ENCODE measurements around the gene NUP133.

NUP133 gene

DNA sequence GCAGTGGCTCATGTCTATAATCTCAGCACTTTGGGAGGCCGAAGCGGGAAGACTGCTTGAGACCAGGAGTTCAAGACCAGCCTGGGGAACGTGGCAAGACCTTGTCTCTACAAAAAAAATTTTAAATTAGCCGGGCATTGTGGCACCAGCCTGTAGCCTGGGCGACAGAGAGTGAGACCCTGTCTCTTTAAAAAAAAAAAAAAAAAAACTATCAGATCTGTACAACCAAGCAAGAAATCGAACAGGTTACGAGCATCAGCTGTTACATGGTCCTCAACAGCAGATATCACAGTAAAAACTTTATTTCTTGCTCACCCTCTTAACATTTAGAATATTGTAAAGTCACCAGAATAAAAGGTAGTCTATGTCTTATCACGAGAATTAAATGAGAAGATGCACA lies 1.5 kb downstream of the NUP133 start:
- peak overlapping the region; percentile 82 for H3K9ac ChIP-seq (ENCODE audit: low read length)
- no peak overlapping the region for H3K27ac ChIP-seq (ENCODE audit: low read depth, low read length)

DNA sequence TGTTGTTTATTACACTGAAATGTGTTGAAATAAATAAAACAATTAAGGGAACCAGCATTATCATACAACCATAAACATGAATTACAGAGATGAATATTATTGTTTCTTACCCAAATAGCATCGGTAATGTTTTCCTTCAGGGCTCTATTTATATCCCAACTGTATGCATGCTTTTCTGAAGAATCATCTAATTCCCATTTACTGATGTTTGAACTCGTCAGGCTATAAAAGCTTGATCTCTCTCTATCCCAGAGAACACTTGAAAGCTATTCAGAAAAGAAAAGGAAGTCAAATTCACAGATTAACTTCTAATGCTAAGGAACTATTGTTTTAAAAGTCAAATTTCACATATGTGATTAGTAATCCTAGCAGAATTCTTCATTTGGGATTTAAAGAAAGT lies 12.4 kb downstream of the NUP133 start:
- Histone ChIP-seq H3K27ac (ENCODE audit: low read depth, low read length) (no peak overlapping the region), H3K36me3 (ENCODE audit: low read length) (peaks cover 48% of the 10 kb centered on the region), H3K4me2 (ENCODE audit: low read depth, low read length, poor library complexity, severe bottlenecking) (no peak overlapping the region), H3K9me2 (replicated peaks; ENCODE audit: insufficient read depth, low read length) (no peaks in the 10 kb centered on the region), H3K79me2 (ENCODE audit: insufficient read depth, low read length) (no peaks in the 10 kb centered on the region), H3K9me3 (ENCODE audit: insufficient read depth, low read length) (no peaks in the 10 kb centered on the region), H3K9ac (ENCODE audit: low read length) (no peak overlapping the region), H4K20me1 (ENCODE audit: low read depth, low read length) (no peaks in the 10 kb centered on the region), H3K27me3 (ENCODE audit: low read length) (no peaks in the 10 kb centered on the region), H2AFZ (ENCODE audit: low read depth, low read length, severe bottlenecking) (no peak overlapping the region), H3F3A (ENCODE audit: insufficient read depth) (no peaks in the 10 kb centered on the region), H3K4me3 (ENCODE audit: insufficient read depth, low read length, poor library complexity, severe bottlenecking) (no peak overlapping the region)
- TF ChIP-seq, protein P1, sequence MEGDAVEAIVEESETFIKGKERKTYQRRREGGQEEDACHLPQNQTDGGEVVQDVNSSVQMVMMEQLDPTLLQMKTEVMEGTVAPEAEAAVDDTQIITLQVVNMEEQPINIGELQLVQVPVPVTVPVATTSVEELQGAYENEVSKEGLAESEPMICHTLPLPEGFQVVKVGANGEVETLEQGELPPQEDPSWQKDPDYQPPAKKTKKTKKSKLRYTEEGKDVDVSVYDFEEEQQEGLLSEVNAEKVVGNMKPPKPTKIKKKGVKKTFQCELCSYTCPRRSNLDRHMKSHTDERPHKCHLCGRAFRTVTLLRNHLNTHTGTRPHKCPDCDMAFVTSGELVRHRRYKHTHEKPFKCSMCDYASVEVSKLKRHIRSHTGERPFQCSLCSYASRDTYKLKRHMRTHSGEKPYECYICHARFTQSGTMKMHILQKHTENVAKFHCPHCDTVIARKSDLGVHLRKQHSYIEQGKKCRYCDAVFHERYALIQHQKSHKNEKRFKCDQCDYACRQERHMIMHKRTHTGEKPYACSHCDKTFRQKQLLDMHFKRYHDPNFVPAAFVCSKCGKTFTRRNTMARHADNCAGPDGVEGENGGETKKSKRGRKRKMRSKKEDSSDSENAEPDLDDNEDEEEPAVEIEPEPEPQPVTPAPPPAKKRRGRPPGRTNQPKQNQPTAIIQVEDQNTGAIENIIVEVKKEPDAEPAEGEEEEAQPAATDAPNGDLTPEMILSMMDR (IDR thresholded peaks at IDR 0.05; ENCODE audit: insufficient read depth, low read length, poor library complexity, severe bottlenecking) = no peak
- TF ChIP-seq EZH2phosphoT487 (conservative IDR thresholded peaks at IDR 0.05; ENCODE audit: low read length) = no peak

More for the DNA sequence above, 1.5 kb downstream of the NUP133 start:
- Histone ChIP-seq H2AFZ (ENCODE audit: low read depth, low read length, severe bottlenecking) (no peak overlapping the region), H3K9me2 (replicated peaks; ENCODE audit: insufficient read depth, low read length) (no peaks in the 10 kb centered on the region), H3K4me2 (ENCODE audit: low read depth, low read length, poor library complexity, severe bottlenecking) (peak overlapping the region; percentile 84), H3K79me2 (ENCODE audit: insufficient read depth, low read length) (peaks cover 28% of the 10 kb centered on the region), H3F3A (ENCODE audit: insufficient read depth) (no peaks in the 10 kb centered on the region), H3K36me3 (ENCODE audit: low read length) (no peaks in the 10 kb centered on the region; the same call in 1 of the 2 replicates), H3K27me3 (ENCODE audit: low read length) (no peaks in the 10 kb centered on the region), H3K9me3 (ENCODE audit: insufficient read depth, low read length) (no peaks in the 10 kb centered on the region), H4K20me1 (ENCODE audit: low read depth, low read length) (no peaks in the 10 kb centered on the region), H3K4me3 (ENCODE audit: insufficient read depth, low read length, poor library complexity, severe bottlenecking) (peak overlapping the region; percentile 86)
- TF ChIP-seq, protein P1 (IDR thresholded peaks at IDR 0.05; ENCODE audit: insufficient read depth, low read length, poor library complexity, severe bottlenecking) = no peak
- no peak for TF ChIP-seq EZH2phosphoT487 (conservative IDR thresholded peaks at IDR 0.05; ENCODE audit: low read length)

DNA sequence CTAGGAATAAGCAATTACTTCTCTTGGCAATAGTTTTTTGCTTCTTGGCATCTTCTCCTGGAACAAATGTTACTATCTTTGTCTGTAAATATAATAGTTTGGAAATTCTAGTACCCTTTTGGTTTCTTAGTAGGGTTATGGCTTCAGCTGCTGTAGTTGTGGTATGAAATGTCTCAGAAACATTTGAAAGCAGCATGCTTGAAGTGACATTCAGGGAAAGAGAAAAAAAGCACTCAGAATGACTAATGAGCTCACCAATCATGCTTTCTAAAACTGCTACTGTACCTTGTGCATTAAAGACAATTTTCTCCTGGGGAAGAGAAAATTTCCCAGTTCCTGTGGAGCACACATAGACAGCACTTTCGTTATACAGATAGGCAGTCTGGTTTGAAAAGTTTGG lies 21.0 kb downstream of the NUP133 start:
- Histone ChIP-seq H3K9me3 (ENCODE audit: insufficient read depth, low read length) (no peaks in the 10 kb centered on the region), H3K36me3 (ENCODE audit: low read length) (peaks cover 40% of the 10 kb centered on the region; the same call in 1 of the 2 replicates), H2AFZ (ENCODE audit: low read depth, low read length, severe bottlenecking) (no peak overlapping the region), H3K9me2 (replicated peaks; ENCODE audit: insufficient read depth, low read length) (no peaks in the 10 kb centered on the region), H3K27me3 (ENCODE audit: low read length) (no peaks in the 10 kb centered on the region), H3K4me2 (ENCODE audit: low read depth, low read length, poor library complexity, severe bottlenecking) (no peak overlapping the region), H3K27ac (ENCODE audit: low read depth, low read length) (no peak overlapping the region), H3K79me2 (ENCODE audit: insufficient read depth, low read length) (no peaks in the 10 kb centered on the region), H4K20me1 (ENCODE audit: low read depth, low read length) (no peaks in the 10 kb centered on the region), H3K4me3 (ENCODE audit: insufficient read depth, low read length, poor library complexity, severe bottlenecking) (no peak overlapping the region), H3K9ac (ENCODE audit: low read length) (no peak overlapping the region), H3F3A (ENCODE audit: insufficient read depth) (no peaks in the 10 kb centered on the region)
- TF ChIP-seq, protein P1 (IDR thresholded peaks at IDR 0.05; ENCODE audit: insufficient read depth, low read length, poor library complexity, severe bottlenecking) = no peak
- TF ChIP-seq EZH2phosphoT487 (conservative IDR thresholded peaks at IDR 0.05; ENCODE audit: low read length) = no peak
